GM10248 (cell line): ENCODE measurements around the gene MYH3.

Experiments
- CTCF ChIA-PET: fragments of 300-600 bp; sonication (Branson Sonifier 250); formaldehyde crosslinking; extraction: SDS; loops from one replicate; lab custom pipeline; 2021; ENCODE audit warnings: antibody characterized with exemption; lab: Yijun Ruan, JAX
- POLR2A ChIA-PET: fragments of 350-650 bp; sonication (Branson Sonifier 250); formaldehyde crosslinking; extraction: SDS; loops from one replicate; lab custom pipeline; 2020; ENCODE audit warnings: antibody characterized with exemption; lab: Yijun Ruan, JAX
- DNase-seq: peaks from one replicate; pipeline ENCODE4 v3.0.0; 2012; ENCODE audit errors: extremely low spot score
- CTCF ChIP-seq: IDR thresholded peaks from 2 replicates; pipeline ENCODE4 v1.5.1; 2012; ENCODE audit warnings: mild to moderate bottlenecking, low read depth; ENCODE audit errors: extremely low read depth, missing control alignments, control extremely low read depth

MYH3 gene

DNA sequence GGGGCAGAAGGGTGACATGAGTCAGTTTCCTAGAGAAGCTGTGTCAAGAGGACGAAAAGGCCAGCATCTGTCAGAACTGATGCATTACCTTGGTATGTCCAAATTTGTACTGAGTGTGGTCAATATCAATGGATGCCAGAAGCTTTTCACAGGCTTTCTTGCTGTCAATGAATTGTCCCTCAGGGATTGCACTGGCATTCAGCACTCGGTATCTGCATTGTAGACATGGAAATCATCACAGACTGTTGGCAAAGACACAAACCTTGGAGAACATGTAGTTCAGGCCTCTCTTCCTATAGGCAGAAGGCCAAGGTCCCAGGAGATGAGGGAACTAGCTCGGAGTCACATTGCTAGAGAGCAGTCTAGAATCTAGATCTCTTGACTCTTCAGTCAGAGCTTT, 16.6 kb downstream of the MYH3 start:
- TF ChIP-seq CTCF = no peak
- ChIA-PET POLR2A (no interaction called here), CTCF (interaction anchor here (1.5 to 2.7 kb wide), 2 partner anchors 9 to 10 kb away, joined by 6 to 29 read pairs; no protein-coding TSS in a partner anchor)

DNA sequence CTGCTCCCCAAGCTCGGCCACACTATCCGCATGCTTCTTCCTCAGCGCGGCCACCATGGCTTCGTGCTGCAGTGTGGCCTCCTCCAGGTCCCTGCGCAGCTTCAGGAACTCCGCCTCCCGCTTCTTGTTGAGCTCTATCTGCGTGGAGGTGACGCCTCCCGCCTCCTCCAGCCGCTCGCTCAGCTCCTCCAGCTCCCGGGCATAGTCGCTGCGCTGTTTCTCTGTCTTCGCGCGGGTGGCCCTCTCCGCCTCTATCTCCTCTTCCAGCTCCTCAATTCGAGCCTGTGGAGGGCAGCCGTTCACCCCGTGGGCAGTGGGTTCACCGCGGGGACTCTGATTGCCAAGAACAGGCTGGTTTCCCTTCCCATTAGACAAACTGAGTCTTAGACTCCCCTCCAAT, 19.0 kb downstream of the MYH3 start:
- DNase-seq = no peak
- no peak for TF ChIP-seq CTCF
- POLR2A ChIA-PET = no interaction called here
- CTCF ChIA-PET = interaction anchor here (1.3 to 10.1 kb wide), 2 partner anchors 8 to 310 kb away, joined by 3 to 110 read pairs; no protein-coding TSS in a partner anchor

More for the DNA sequence above, 16.6 kb downstream of the MYH3 start:
- no peak for DNase-seq

DNA sequence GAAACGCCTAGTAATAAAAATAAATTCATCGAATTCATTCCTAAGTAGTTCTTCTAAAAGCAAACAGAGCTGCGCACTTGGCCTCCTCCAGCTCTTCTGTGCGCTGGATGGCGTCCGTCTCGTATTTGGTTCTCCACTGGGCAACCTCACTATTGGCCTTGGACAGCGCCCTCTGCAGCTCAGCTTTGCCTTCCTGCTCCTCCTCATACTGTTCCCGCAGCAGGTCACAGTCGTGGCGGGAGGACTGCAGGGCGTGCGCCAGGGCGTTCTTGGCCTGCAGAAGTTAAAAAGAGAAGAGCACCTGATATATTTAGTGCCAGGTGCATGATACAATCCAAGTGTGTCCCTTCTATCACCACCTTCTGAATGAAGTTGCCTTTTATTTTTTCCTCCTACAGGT, 21.8 kb downstream of the MYH3 start:
- TF ChIP-seq CTCF = no peak
- CTCF ChIA-PET = interaction anchor here (1.1 to 14.4 kb wide), 3 partner anchors 11 to 209 kb away, joined by 6 to 206 read pairs (median 110); no protein-coding TSS in a partner anchor
- POLR2A ChIA-PET = no interaction called here
- DNase-seq = no peak

DNA sequence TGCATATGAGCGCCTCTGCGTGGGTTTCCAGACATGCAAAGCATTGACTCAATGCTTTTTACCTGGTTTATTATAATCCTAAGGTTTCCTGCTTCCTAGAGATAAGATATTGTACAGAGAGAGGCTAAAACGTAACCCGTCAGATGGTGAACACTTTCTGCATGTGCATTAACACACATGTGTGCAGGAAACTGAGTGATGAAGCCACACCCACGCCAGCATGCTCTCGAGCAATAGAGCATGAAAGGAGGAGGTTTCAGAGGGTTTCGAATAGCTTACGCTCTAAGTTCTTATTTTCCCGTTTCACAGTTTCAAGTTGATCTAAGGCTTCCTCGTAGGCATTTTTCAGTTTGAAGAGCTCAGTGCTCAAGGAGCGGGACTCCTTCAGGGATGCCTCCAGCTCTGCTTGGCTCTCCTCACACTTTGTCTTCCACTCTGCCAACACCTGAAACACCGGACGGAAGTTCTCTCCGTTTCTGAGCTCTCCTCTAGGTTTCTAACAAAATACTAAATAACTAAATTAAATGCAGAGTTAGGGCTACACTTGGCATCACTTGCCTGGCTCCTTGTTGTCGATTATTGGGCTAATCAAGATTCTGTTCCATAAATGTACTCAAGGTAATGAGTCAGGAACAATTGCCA, 23.2 kb downstream of the MYH3 start:
- CTCF ChIA-PET = interaction anchor here (0.9 to 14.4 kb wide), 5 partner anchors 11 to 211 kb away, joined by 3 to 206 read pairs (median 15); no protein-coding TSS in a partner anchor

GRCh38 chr17:10631701-10632100, 25.4 kb downstream of the MYH3 start:
- CTCF ChIA-PET = interaction anchor here (0.9 to 14.4 kb wide), 17 partner anchors 8 to 707 kb away, joined by 3 to 206 read pairs (median 4); no protein-coding TSS in a partner anchor
- POLR2A ChIA-PET = no interaction called here
- DNase-seq = no peak
- no peak for TF ChIP-seq CTCF

More for the DNA sequence above, 23.2 kb downstream of the MYH3 start:
- POLR2A ChIA-PET = no interaction called here
- no peak for TF ChIP-seq CTCF
- DNase-seq = peak; percentile 78

DNA sequence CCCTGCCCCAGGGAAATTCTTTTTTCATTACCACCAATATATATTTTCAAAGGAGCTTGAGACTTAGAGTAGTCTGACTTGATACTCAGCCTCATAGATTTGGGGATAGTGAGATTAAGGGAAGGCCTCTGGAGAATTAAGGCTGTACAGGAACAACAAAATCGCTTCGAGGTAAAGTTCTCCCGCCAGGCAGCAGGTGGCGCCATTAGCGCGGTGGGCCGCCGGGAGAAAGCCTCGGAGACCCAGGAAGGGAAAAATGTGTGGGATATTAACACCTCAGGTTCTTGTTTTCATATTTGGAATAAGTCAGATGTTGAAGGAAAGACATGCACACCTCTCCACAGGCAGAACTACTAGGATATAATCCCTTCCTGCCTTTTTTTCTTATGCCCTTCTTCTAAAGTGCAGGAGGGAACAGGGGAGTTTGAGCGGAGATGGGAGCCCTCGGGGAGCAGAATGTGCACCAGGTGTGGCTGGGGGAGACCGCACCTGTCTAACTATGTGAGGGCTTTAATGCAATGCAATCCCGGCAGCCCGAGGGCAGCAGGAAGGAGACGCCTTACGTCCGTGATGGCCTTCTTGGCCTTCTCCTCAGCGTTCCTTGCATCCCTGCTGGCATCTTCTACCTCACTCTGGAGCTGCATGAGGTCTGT, 25.9 kb downstream of the MYH3 start:
- ChIA-PET POLR2A (no interaction called here), CTCF (interaction anchor here (0.7 to 14.4 kb wide), 21 partner anchors 8 to 706 kb away, joined by 3 to 206 read pairs (median 4); no protein-coding TSS in a partner anchor)
- peak; percentile 83 for TF ChIP-seq CTCF
- peak; percentile 53 for DNase-seq
